Measurements from ENCODE around the gene HSD17B2. TPM values are rescaled to one million over a fixed set of nuclear protein-coding genes. Genes with fewer than 3 reads are reported as not detected.

HSD17B2 gene
- total and polyA plus RNA-seq, 4 donors: 47.7 to 126 (median 103) TPM

- H3K9me3 ChIP-seq (ENCODE audit: control insufficient read depth in 4 of 4, low read length in 3 of 4): no peaks in the 10 kb centered on the region
- H3K27ac ChIP-seq (ENCODE audit: low read depth in 1 of 2, low read length in 2 of 2): no peak overlapping the region
- peaks cover 0 to 14% (median 8%) of the 10 kb centered on the region in 4 donors for H3K36me3 ChIP-seq (ENCODE audit: control insufficient read depth in 4 of 4, insufficient read depth in 3 of 4, low read depth in 1 of 4, low read length in 3 of 4)
- TF ChIP-seq, protein P1, sequence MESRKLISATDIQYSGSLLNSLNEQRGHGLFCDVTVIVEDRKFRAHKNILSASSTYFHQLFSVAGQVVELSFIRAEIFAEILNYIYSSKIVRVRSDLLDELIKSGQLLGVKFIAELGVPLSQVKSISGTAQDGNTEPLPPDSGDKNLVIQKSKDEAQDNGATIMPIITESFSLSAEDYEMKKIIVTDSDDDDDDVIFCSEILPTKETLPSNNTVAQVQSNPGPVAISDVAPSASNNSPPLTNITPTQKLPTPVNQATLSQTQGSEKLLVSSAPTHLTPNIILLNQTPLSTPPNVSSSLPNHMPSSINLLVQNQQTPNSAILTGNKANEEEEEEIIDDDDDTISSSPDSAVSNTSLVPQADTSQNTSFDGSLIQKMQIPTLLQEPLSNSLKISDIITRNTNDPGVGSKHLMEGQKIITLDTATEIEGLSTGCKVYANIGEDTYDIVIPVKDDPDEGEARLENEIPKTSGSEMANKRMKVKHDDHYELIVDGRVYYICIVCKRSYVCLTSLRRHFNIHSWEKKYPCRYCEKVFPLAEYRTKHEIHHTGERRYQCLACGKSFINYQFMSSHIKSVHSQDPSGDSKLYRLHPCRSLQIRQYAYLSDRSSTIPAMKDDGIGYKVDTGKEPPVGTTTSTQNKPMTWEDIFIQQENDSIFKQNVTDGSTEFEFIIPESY (IDR thresholded peaks at IDR 0.05): no peak
- TF ChIP-seq RAD21 (IDR thresholded peaks at IDR 0.05): peak in 1 of 2 donors; percentile 43
- no peaks in the 10 kb centered on the region for H3K27me3 ChIP-seq (ENCODE audit: control insufficient read depth in 4 of 4, insufficient read depth in 4 of 4, low read length in 3 of 4)
- WGBS: 90% methylated on average over 5 of the region's 5 CpGs
- no peaks in the 10 kb centered on the region for H3K4me1 ChIP-seq (ENCODE audit: control insufficient read depth in 4 of 4, insufficient read depth in 4 of 4, low read length in 3 of 4)
- no peak overlapping the region for H3K4me3 ChIP-seq (ENCODE audit: low read depth in 1 of 3, low read length in 3 of 3)
- no peak overlapping the region for H3K9ac ChIP-seq (ENCODE audit: low read depth in 1 of 2, low read length in 2 of 2)
- no peak for DNase-seq (ENCODE audit: low spot score)
Observed at GRCh38 chr16:81994485-81994884, 40.6 kb upstream of the HSD17B2 start.

DNA sequence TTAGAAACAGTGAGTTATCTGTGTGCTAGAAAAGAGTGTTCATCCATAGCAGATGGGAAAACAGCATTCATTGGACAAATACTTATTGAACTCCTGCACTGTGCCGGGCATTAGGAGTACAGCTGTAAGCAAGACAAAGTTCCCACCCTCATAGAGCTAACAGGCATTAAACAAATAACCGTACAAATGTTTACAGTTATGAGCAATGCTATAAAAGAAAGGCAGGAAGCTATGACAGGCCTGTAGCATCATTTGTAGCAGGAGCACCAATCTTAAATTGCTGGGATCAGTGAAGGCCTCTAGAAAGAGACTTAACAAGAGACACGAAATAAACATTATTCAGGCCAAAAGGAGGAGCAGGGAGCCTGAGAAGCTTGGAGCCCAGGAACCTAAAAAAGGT is 39.4 kb upstream of the HSD17B2 start:
- Histone ChIP-seq H3K9ac (ENCODE audit: low read depth in 1 of 2, low read length in 2 of 2) (no peak overlapping the region), H3K9me3 (ENCODE audit: control insufficient read depth in 4 of 4, low read length in 3 of 4) (no peaks in the 10 kb centered on the region), H3K4me3 (ENCODE audit: low read depth in 1 of 3, low read length in 3 of 3) (no peak overlapping the region), H3K27me3 (ENCODE audit: control insufficient read depth in 4 of 4, insufficient read depth in 4 of 4, low read length in 3 of 4) (no peaks in the 10 kb centered on the region), H3K4me1 (ENCODE audit: control insufficient read depth in 4 of 4, insufficient read depth in 4 of 4, low read length in 3 of 4) (no peaks in the 10 kb centered on the region), H3K27ac (ENCODE audit: low read depth in 1 of 2, low read length in 2 of 2) (no peak overlapping the region), H3K36me3 (ENCODE audit: control insufficient read depth in 4 of 4, insufficient read depth in 3 of 4, low read depth in 1 of 4, low read length in 3 of 4) (peaks cover 0 to 22% (median 14%) of the 10 kb centered on the region in 4 donors)
- DNase-seq (ENCODE audit: low spot score): no peak
- 77% methylated on average over 3 of the region's 3 CpGs for WGBS
- TF ChIP-seq MAX (IDR thresholded peaks at IDR 0.05) (no peak), HNF4A (conservative IDR thresholded peaks at IDR 0.05) (no peak), YY1 (IDR thresholded peaks at IDR 0.05) (no peak), RXRA (IDR thresholded peaks at IDR 0.05) (no peak), HNF4G (IDR thresholded peaks at IDR 0.05) (no peak), NR2F2 (IDR thresholded peaks at IDR 0.05) (no peak), JUND (IDR thresholded peaks at IDR 0.05) (no peak), GABPA (IDR thresholded peaks at IDR 0.05 in 1 of 2, conservative IDR thresholded peaks at IDR 0.05 in 1 of 2) (no peak), FOXA1 (IDR thresholded peaks at IDR 0.05) (no peak), ATF3 (IDR thresholded peaks at IDR 0.05) (no peak)
- TF ChIP-seq, protein P2, sequence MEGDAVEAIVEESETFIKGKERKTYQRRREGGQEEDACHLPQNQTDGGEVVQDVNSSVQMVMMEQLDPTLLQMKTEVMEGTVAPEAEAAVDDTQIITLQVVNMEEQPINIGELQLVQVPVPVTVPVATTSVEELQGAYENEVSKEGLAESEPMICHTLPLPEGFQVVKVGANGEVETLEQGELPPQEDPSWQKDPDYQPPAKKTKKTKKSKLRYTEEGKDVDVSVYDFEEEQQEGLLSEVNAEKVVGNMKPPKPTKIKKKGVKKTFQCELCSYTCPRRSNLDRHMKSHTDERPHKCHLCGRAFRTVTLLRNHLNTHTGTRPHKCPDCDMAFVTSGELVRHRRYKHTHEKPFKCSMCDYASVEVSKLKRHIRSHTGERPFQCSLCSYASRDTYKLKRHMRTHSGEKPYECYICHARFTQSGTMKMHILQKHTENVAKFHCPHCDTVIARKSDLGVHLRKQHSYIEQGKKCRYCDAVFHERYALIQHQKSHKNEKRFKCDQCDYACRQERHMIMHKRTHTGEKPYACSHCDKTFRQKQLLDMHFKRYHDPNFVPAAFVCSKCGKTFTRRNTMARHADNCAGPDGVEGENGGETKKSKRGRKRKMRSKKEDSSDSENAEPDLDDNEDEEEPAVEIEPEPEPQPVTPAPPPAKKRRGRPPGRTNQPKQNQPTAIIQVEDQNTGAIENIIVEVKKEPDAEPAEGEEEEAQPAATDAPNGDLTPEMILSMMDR (IDR thresholded peaks at IDR 0.05; ENCODE audit: low read depth, low read length, missing input control): no peak
- TF ChIP-seq, protein P1 (IDR thresholded peaks at IDR 0.05): no peak
